ENCODE measurements around the gene GK. TPM values are rescaled to one million over a fixed set of nuclear protein-coding genes. Genes with fewer than 3 reads are reported as not detected.

Gene GK
- total and polyA plus RNA-seq, 2 donors: 2.2 to 10.8 TPM

GRCh38 chrX:30693999-30694650 lies 40.9 kb downstream of the GK start:
- Histone ChIP-seq H3K4me3 (ENCODE audit: low read depth, low read length) (no peak overlapping the region), H3K36me3 (ENCODE audit: insufficient read depth) (no peaks in the 10 kb centered on the region), H3K27ac (ENCODE audit: low read depth) (no peak overlapping the region), H3K4me1 (ENCODE audit: insufficient read depth) (no peaks in the 10 kb centered on the region)
- DNase-seq (ENCODE audit: extremely low spot score): no peak
- WGBS: 79% methylated on average over 4 of the region's 4 CpGs

DNA sequence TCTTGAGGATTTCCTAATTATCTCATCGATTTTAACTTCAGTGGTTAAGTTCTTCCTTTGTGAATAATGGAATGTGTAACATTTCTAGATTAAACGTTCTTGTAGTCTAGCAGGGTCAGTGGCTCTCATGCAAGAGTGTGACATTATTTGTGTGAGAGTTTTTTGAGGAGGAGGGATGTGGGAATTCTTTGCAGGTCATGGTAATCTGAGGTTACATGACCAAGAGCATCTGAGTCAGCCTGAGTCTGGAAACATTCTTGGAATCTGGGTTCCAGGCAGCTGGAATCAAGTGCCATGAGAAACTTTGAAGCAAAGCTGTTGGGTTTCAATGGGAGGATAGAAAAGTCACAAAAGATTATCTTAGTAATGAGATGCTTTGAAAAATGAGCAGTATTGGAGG lies 49.5 kb downstream of the GK start:
- DNase-seq (ENCODE audit: extremely low spot score): no peak
- Histone ChIP-seq H3K27ac (ENCODE audit: low read depth) (no peak overlapping the region), H3K4me3 (ENCODE audit: low read depth, low read length) (no peak overlapping the region), H3K4me1 (ENCODE audit: insufficient read depth) (no peaks in the 10 kb centered on the region), H3K36me3 (ENCODE audit: insufficient read depth) (no peaks in the 10 kb centered on the region)
- 84% methylated on average over 2 of the region's 2 CpGs for WGBS

GRCh38 chrX:30706216-30706775 lies 53.1 kb downstream of the GK start:
- 97% methylated on average over 3 of the region's 3 CpGs for WGBS
- H3K4me3 ChIP-seq (ENCODE audit: low read depth, low read length): no peak overlapping the region
- no peaks in the 10 kb centered on the region for H3K4me1 ChIP-seq (ENCODE audit: insufficient read depth)
- no peak for DNase-seq (ENCODE audit: extremely low spot score)
- no peak overlapping the region for H3K27ac ChIP-seq (ENCODE audit: low read depth)
- H3K36me3 ChIP-seq (ENCODE audit: insufficient read depth): no peaks in the 10 kb centered on the region

GRCh38 chrX:30712214-30712613 lies 59.0 kb downstream of the GK start:
- Histone ChIP-seq H3K4me1 (ENCODE audit: insufficient read depth) (no peaks in the 10 kb centered on the region), H3K36me3 (ENCODE audit: insufficient read depth) (no peaks in the 10 kb centered on the region), H3K4me3 (ENCODE audit: low read depth, low read length) (no peak overlapping the region), H3K27ac (ENCODE audit: low read depth) (no peak overlapping the region)
- WGBS: 96% methylated on average over 1 of the region's 1 CpG
- DNase-seq (ENCODE audit: extremely low spot score): no peak

GRCh38 chrX:30713061-30713525 lies 59.9 kb downstream of the GK start:
- no peak for DNase-seq (ENCODE audit: extremely low spot score)
- no peaks in the 10 kb centered on the region for H3K4me1 ChIP-seq (ENCODE audit: insufficient read depth)
- 66% methylated on average over 5 of the region's 5 CpGs for WGBS

DNA sequence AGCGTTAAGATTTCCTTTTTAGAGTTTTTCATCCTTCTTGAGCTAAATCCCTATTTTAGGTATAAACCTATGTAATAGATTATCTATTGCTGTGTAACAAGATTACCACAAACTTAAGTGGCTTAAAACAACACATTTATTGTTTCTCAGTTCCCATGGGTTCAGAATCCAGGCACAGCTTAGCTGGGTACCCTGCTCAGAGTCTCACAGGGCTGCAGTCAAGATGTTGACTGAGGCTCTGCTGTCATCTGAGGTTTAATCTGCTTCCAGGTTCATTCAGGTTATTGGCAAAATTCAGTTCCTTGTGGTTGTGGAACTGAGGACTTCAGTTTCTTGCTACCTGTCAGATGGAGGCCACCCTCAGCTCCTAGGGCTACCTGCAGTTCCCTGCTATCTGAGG lies 60.9 kb downstream of the GK start:
- no peaks in the 10 kb centered on the region for H3K4me1 ChIP-seq (ENCODE audit: insufficient read depth)
- no peaks in the 10 kb centered on the region for H3K36me3 ChIP-seq (ENCODE audit: insufficient read depth)
- WGBS: 94% methylated on average over 1 of the region's 1 CpG

More at GRCh38 chrX:30713061-30713525, 59.9 kb downstream of the GK start:
- no peak overlapping the region for H3K4me3 ChIP-seq (ENCODE audit: low read depth, low read length)
- H3K27ac ChIP-seq (ENCODE audit: low read depth): no peak overlapping the region
- H3K36me3 ChIP-seq (ENCODE audit: insufficient read depth): no peaks in the 10 kb centered on the region

DNA sequence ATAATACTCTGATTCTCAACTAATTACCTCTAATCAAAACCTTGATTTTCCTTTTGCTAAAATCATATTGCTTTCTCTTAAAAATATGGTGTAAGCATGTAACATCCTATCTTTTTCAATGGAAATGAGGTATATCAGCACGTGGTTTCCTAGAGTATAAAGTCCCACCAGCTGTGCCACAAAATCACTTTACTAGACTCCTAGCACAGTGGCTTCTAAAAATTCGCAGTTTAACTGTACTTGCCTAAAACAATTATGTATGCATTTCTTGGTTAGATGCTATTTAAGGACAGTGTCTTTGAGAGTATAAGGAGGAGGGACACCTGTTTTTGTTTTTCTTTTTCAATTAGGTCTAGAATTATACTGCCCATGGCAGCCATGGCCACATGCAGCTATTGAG lies 62.8 kb downstream of the GK start:
- no peaks in the 10 kb centered on the region for H3K4me1 ChIP-seq (ENCODE audit: insufficient read depth)
- H3K27ac ChIP-seq (ENCODE audit: low read depth): no peak overlapping the region
- peaks cover 3% of the 10 kb centered on the region for H3K36me3 ChIP-seq (ENCODE audit: insufficient read depth)
- DNase-seq (ENCODE audit: extremely low spot score): no peak
- 90% methylated on average over 2 of the region's 2 CpGs for WGBS
- H3K4me3 ChIP-seq (ENCODE audit: low read depth, low read length): no peak overlapping the region

More for the DNA sequence above, 60.9 kb downstream of the GK start:
- Histone ChIP-seq H3K27ac (ENCODE audit: low read depth) (no peak overlapping the region), H3K4me3 (ENCODE audit: low read depth, low read length) (no peak overlapping the region)
- DNase-seq (ENCODE audit: extremely low spot score): no peak

DNA sequence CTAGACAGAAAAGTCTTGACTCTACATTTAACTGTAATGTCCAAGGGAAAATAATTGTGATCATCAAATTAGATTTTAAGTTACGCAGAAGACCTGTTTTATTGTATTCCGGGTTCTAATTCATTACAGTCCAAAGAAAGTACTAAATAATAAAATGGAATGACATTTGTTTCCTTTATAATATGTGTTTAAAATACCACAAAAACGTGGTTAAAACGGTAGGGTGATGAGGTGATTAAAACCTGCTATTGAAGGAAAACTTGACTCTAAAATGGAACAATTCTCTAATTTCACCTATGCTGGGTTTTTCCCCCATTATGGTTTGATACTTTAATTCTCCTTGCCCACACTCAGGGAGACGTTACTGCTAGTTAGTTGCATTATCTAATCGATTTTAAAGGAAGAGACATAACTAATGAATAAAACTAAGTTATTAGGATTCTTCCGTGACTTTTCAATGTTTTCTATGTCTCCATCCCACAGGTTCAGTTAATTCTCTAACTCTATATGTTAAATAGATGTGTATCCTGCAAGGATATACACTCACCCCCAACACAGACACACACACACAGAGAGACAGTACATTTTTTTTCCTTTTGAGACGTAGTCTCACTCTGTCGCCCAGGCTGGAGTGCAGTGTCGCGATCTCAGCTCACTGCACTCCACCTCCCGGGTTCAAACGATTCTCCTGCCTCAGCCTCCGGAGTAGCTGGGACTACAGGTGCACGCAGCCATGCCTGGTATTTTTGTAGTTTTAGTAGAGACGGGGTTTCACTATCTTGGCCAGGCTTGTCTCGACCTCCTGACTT lies 80.8 kb downstream of the GK start:
- Histone ChIP-seq H3K4me3 (ENCODE audit: low read depth, low read length) (no peak overlapping the region), H3K4me1 (ENCODE audit: insufficient read depth) (no peaks in the 10 kb centered on the region), H3K27ac (ENCODE audit: low read depth) (no peak overlapping the region), H3K36me3 (ENCODE audit: insufficient read depth) (no peaks in the 10 kb centered on the region)
- 76% methylated on average over 17 of the region's 17 CpGs for WGBS
- no peak for DNase-seq (ENCODE audit: extremely low spot score)

GRCh38 chrX:30734782-30735181 lies 81.6 kb downstream of the GK start:
- Histone ChIP-seq H3K27ac (ENCODE audit: low read depth) (no peak overlapping the region), H3K36me3 (ENCODE audit: insufficient read depth) (no peaks in the 10 kb centered on the region), H3K4me1 (ENCODE audit: insufficient read depth) (no peaks in the 10 kb centered on the region), H3K4me3 (ENCODE audit: low read depth, low read length) (no peak overlapping the region)
- 61% methylated on average over 3 of the region's 3 CpGs for WGBS
- DNase-seq (ENCODE audit: extremely low spot score): no peak

GRCh38 chrX:30735839-30736238 lies 82.6 kb downstream of the GK start:
- 7% methylated on average over 6 of the region's 6 CpGs for WGBS
- no peak overlapping the region for H3K27ac ChIP-seq (ENCODE audit: low read depth)
- no peak overlapping the region for H3K4me3 ChIP-seq (ENCODE audit: low read depth, low read length)
- H3K36me3 ChIP-seq (ENCODE audit: insufficient read depth): no peaks in the 10 kb centered on the region
- no peaks in the 10 kb centered on the region for H3K4me1 ChIP-seq (ENCODE audit: insufficient read depth)
- no peak for DNase-seq (ENCODE audit: extremely low spot score)

DNA sequence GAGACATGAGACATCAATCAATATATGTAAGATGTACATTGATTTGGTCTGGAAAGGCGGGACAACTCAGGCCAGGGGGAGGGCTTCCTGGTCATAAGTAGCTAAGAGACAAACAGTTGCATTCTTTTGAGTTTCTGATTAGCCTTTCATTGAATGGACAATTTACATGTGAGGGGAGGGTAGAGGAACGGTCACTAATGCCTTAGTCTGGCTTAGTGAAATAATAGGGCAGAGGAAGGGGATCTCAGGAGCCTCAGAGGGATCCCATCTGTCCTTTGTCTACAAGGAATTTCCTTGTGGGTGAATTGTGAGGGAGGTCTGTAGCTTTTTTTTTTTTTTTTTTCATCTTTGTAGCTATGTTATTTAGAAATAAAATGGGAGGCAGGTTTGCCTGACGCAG lies 88.3 kb downstream of the GK start:
- Histone ChIP-seq H3K4me3 (ENCODE audit: low read depth, low read length) (no peak overlapping the region), H3K27ac (ENCODE audit: low read depth) (no peak overlapping the region), H3K36me3 (ENCODE audit: insufficient read depth) (no peaks in the 10 kb centered on the region), H3K4me1 (ENCODE audit: insufficient read depth) (no peaks in the 10 kb centered on the region)
- no peak for DNase-seq (ENCODE audit: extremely low spot score)
- 58% methylated on average over 3 of the region's 3 CpGs for WGBS

DNA sequence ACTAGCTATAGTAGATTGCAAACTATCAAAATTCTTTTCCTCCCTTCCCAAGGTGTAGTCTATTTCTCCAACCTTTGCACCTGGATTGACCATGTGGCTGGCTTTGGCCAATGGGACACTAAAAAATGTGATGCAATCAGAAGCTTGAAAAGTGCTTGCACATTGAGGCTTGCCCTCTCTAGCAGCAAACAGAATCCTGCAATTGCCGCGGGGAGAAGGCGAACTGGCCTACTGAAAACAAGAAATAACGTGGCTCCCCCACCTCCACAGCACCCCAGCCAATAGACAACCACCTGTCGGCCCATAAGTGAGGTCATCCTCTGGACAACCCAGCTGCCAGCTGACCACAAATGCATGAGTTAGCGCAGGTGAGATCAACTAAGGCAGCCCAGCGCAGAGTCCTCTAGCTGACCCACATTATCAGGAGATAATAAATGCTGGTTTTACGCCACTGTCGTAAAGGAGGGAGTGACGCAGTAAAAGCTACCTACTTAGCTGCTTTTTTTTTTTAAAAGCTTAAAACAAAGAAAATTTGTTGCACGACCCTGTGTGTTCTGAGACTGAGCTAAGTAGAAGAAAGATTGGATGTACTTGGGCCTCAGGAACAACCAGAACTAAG lies 95.2 kb downstream of the GK start:
- H3K4me3 ChIP-seq (ENCODE audit: low read depth, low read length): no peak overlapping the region
- no peaks in the 10 kb centered on the region for H3K4me1 ChIP-seq (ENCODE audit: insufficient read depth)
- H3K36me3 ChIP-seq (ENCODE audit: insufficient read depth): no peaks in the 10 kb centered on the region
- 71% methylated on average over 11 of the region's 11 CpGs for WGBS
- H3K27ac ChIP-seq (ENCODE audit: low read depth): no peak overlapping the region
- DNase-seq (ENCODE audit: extremely low spot score): no peak

GRCh38 chrX:30751497-30751896 lies 98.3 kb downstream of the GK start:
- H3K4me3 ChIP-seq (ENCODE audit: low read depth, low read length): no peak overlapping the region
- H3K27ac ChIP-seq (ENCODE audit: low read depth): no peak overlapping the region
- no peaks in the 10 kb centered on the region for H3K4me1 ChIP-seq (ENCODE audit: insufficient read depth)
- DNase-seq (ENCODE audit: extremely low spot score): no peak
- H3K36me3 ChIP-seq (ENCODE audit: insufficient read depth): no peaks in the 10 kb centered on the region
- WGBS: 91% methylated on average over 3 of the region's 3 CpGs

- Histone ChIP-seq H3K4me3 (ENCODE audit: low read depth, low read length) (no peak overlapping the region), H3K27ac (ENCODE audit: low read depth) (no peak overlapping the region)
- WGBS: 44% methylated on average over 3 of the region's 3 CpGs
These were observed 109.5 kb downstream of the GK start for GRCh38 chrX:30762755-30763154.

More at GRCh38 chrX:30762755-30763154, 109.5 kb downstream of the GK start:
- H3K4me1 ChIP-seq (ENCODE audit: insufficient read depth): no peaks in the 10 kb centered on the region
- H3K36me3 ChIP-seq (ENCODE audit: insufficient read depth): no peaks in the 10 kb centered on the region
- DNase-seq (ENCODE audit: extremely low spot score): no peak

All from urinary bladder (tissue), 4 donors.